SU-DHL-6 (cell line): Measurements from ENCODE around the gene TFG.

Experiments
- EZH2phosphoT487 ChIP-seq: fragments of 200-600 bp; sonication (generic), shearing (Covaris generic); conservative IDR thresholded peaks from 2 replicates; pipeline ENCODE4 v1.6.1; 2018; ENCODE audit warnings: mild to moderate bottlenecking, antibody characterized with exemption, low read length, moderate library complexity, mixed read lengths
- TF ChIP-seq, protein P1 (sequence below): fragments of 200-600 bp; sonication (generic); IDR thresholded peaks from one replicate; pipeline ENCODE4 v1.5.1; 2017; ENCODE audit warnings: antibody characterized with exemption, mild to moderate bottlenecking, low read length, moderate library complexity; ENCODE audit not compliant: insufficient read depth, poor library complexity, severe bottlenecking

DNA sequence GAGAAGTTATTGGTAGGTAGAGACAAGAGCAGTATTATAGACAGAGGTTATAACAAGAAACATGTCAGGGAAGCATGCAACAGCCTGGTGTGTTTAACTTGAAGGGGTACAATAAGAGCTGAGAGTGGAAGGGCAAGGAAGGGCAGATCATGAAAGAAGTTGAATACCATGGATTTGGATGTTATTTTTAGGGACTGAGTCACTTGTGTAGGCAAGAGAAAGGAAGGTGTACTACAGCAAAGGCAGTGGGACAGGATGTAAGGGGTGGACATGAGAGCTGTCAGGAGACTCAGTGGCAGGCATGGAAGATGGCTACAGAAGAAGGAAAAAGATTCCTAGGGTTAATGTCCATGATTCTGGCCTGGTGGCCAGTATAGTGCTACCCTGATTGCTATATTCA, 66.4 kb downstream of the TFG start:
- TF ChIP-seq, protein P1, sequence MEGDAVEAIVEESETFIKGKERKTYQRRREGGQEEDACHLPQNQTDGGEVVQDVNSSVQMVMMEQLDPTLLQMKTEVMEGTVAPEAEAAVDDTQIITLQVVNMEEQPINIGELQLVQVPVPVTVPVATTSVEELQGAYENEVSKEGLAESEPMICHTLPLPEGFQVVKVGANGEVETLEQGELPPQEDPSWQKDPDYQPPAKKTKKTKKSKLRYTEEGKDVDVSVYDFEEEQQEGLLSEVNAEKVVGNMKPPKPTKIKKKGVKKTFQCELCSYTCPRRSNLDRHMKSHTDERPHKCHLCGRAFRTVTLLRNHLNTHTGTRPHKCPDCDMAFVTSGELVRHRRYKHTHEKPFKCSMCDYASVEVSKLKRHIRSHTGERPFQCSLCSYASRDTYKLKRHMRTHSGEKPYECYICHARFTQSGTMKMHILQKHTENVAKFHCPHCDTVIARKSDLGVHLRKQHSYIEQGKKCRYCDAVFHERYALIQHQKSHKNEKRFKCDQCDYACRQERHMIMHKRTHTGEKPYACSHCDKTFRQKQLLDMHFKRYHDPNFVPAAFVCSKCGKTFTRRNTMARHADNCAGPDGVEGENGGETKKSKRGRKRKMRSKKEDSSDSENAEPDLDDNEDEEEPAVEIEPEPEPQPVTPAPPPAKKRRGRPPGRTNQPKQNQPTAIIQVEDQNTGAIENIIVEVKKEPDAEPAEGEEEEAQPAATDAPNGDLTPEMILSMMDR: no peak
- no peak for TF ChIP-seq EZH2phosphoT487
